HEK293T (cell line): ENCODE results near the gene EFR3B.

Source experiments
- CTCF ChIA-PET: fragments of 350-600 bp; formaldehyde crosslinking; extraction: SDS; loops from one replicate; lab custom pipeline; 2021; ENCODE audit warnings: antibody characterized with exemption, inconsistent platforms; lab: Yijun Ruan, JAX
- POLR2A ChIA-PET: fragments of 350-600 bp; formaldehyde crosslinking; extraction: SDS; loops from one replicate; lab custom pipeline; 2020; ENCODE audit warnings: antibody characterized with exemption, inconsistent platforms; lab: Yijun Ruan, JAX
- DNase-seq: peaks from one replicate; pipeline ENCODE4 v3.0.0; 2012; ENCODE audit warnings: mixed read lengths; ENCODE audit errors: extremely low spot score
- ARNT ChIP-seq: fragments of 450-650 bp; IDR thresholded peaks from 2 replicates; pipeline ENCODE4 v1.6.1; 2017; ENCODE audit warnings: mild to moderate bottlenecking
- BHLHE40 ChIP-seq: fragments of 450-650 bp; IDR thresholded peaks from 2 replicates; pipeline ENCODE4 v1.6.1; 2016; ENCODE audit warnings: mild to moderate bottlenecking, moderate library complexity, borderline replicate concordance
- CTBP1 ChIP-seq: fragments of 450-650 bp; IDR thresholded peaks from 2 replicates; pipeline ENCODE4 v1.6.1; 2016; ENCODE audit warnings: borderline replicate concordance
- ELF4 ChIP-seq: fragments of 450-650 bp; IDR thresholded peaks from 2 replicates; pipeline ENCODE4 v1.6.1; 2017; ENCODE audit warnings: antibody characterized with exemption
- FOXA1 ChIP-seq: fragments of 450-650 bp; IDR thresholded peaks from 2 replicates; pipeline ENCODE4 v1.6.1; 2016; ENCODE audit warnings: mild to moderate bottlenecking
- FOXK2 ChIP-seq: fragments of 450-650 bp; IDR thresholded peaks from 2 replicates; pipeline ENCODE4 v1.6.1; 2016; ENCODE audit warnings: mild to moderate bottlenecking
- FOXM1 ChIP-seq: fragments of 450-650 bp; IDR thresholded peaks from 2 replicates; pipeline ENCODE4 v1.6.1; 2017; ENCODE audit warnings: mild to moderate bottlenecking, borderline replicate concordance
- HDGF ChIP-seq: fragments of 450-650 bp; IDR thresholded peaks from 2 replicates; pipeline ENCODE4 v1.6.1; 2017; ENCODE audit warnings: antibody characterized with exemption, borderline replicate concordance
- L3MBTL2 ChIP-seq: fragments of 450-650 bp; conservative IDR thresholded peaks from 2 replicates; pipeline ENCODE4 v1.6.1; 2016; ENCODE audit warnings: mild to moderate bottlenecking
- LEF1 ChIP-seq: fragments of 450-650 bp; IDR thresholded peaks from 2 replicates; pipeline ENCODE4 v1.6.1; 2017; ENCODE audit warnings: mild to moderate bottlenecking, borderline replicate concordance
- NFRKB ChIP-seq: fragments of 450-650 bp; IDR thresholded peaks from 2 replicates; pipeline ENCODE4 v1.6.1; 2016; ENCODE audit warnings: mild to moderate bottlenecking, moderate library complexity
- PKNOX1 ChIP-seq: fragments of 450-650 bp; IDR thresholded peaks from 2 replicates; pipeline ENCODE4 v1.6.1; 2016
- SP1 ChIP-seq: fragments of 450-650 bp; IDR thresholded peaks from 2 replicates; pipeline ENCODE4 v1.6.1; 2017
- SUZ12 ChIP-seq: fragments of 450-650 bp; IDR thresholded peaks from 2 replicates; pipeline ENCODE4 v1.6.1; 2016; ENCODE audit warnings: mild to moderate bottlenecking
- TARDBP ChIP-seq: fragments of 450-650 bp; IDR thresholded peaks from 2 replicates; pipeline ENCODE4 v1.6.1; 2016
- ZNF384 ChIP-seq: fragments of 450-650 bp; IDR thresholded peaks from 2 replicates; pipeline ENCODE4 v1.6.1; 2016

Gene EFR3B

GRCh38 chr2:25078170-25079049, 36.5 kb downstream of the EFR3B start:
- TF ChIP-seq BHLHE40 (no peak), SUZ12 (no peak), FOXK2 (no peak), ARNT (no peak), ZNF384 (no peak), LEF1 (no peak), HDGF (no peak), ELF4 (no peak), NFRKB (no peak), TARDBP (no peak), PKNOX1 (no peak), SP1 (no peak), FOXM1 (no peak), FOXA1 (no peak), CTBP1 (no peak), L3MBTL2 (no peak)

GRCh38 chr2:25079050-25079635, 37.3 kb downstream of the EFR3B start:
- CTCF ChIA-PET, result no interaction called here
- POLR2A ChIA-PET, result no interaction called here

More at GRCh38 chr2:25078170-25079049, 36.5 kb downstream of the EFR3B start:
- DNase-seq, result peak; percentile 39
- POLR2A ChIA-PET, result no interaction called here
- CTCF ChIA-PET, result no interaction called here

GRCh38 chr2:25081237-25081790, 39.4 kb downstream of the EFR3B start:
- no peak for DNase-seq
- ChIA-PET POLR2A (no interaction called here), CTCF (no interaction called here)
- TF ChIP-seq SUZ12 (no peak), ZNF384 (no peak), BHLHE40 (no peak), FOXK2 (no peak), FOXA1 (no peak), L3MBTL2 (no peak), CTBP1 (no peak), FOXM1 (no peak), ELF4 (no peak), ARNT (no peak), NFRKB (no peak), HDGF (no peak), SP1 (no peak), LEF1 (no peak), TARDBP (no peak), PKNOX1 (no peak)

More at GRCh38 chr2:25079050-25079635, 37.3 kb downstream of the EFR3B start:
- TF ChIP-seq TARDBP (no peak), ARNT (no peak), SP1 (no peak), ELF4 (no peak), FOXK2 (no peak), L3MBTL2 (no peak), SUZ12 (no peak), LEF1 (no peak), ZNF384 (no peak), FOXA1 (no peak), FOXM1 (no peak), NFRKB (no peak), BHLHE40 (no peak), HDGF (no peak), CTBP1 (no peak), PKNOX1 (no peak)
- DNase-seq, result no peak

- no peak for TF ChIP-seq FOXM1
- no peak for TF ChIP-seq ARNT
- no peak for DNase-seq
- ChIA-PET POLR2A (no interaction called here), CTCF (no interaction called here)
Measured at GRCh38 chr2:25082002-25082622, 40.2 kb downstream of the EFR3B start.

GRCh38 chr2:25085761-25086560, 44.1 kb downstream of the EFR3B start:
- ChIA-PET POLR2A (no interaction called here), CTCF (no interaction called here)

More at GRCh38 chr2:25085761-25086560, 44.1 kb downstream of the EFR3B start:
- DNase-seq, result no peak
- TF ChIP-seq LEF1, result no peak
- no peak for TF ChIP-seq ELF4
- TF ChIP-seq FOXA1, result no peak
- TF ChIP-seq FOXM1, result no peak
- no peak for TF ChIP-seq SUZ12
- TF ChIP-seq ZNF384, result no peak
- no peak for TF ChIP-seq BHLHE40
- no peak for TF ChIP-seq SP1
- TF ChIP-seq ARNT, result no peak
- no peak for TF ChIP-seq FOXK2
- TF ChIP-seq PKNOX1, result no peak
- no peak for TF ChIP-seq TARDBP
- no peak for TF ChIP-seq L3MBTL2
- TF ChIP-seq NFRKB, result no peak
